ENCODE data around the gene KRTAP1-3. TPM values are rescaled to one million over a fixed set of nuclear protein-coding genes. Genes with fewer than 3 reads are reported as not detected.

The KRTAP1-3 gene
- total and polyA plus RNA-seq, 8 donors, result not detected

DNA sequence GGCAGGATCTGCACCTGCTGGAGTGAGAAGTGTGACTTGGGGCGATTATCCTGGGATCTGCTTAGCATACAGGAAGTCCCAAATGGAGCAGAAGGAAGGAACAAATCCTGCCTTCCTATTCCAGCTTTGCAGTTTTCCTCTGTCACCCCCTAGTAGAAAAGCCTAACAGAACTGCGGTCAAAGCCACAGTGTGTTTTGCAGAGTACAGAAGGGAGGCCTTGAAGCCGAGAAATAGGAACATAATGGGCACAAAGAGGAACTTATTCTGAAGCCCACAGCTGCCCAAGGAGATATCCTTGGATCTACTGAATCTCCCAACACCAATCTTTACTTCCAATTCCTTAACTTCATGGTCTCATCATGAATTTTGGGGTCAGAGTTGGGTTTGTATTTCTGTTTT lies 16.1 kb downstream of the KRTAP1-3 start:
- intact Hi-C loops (cut with DNase I), result no loop called here
- H3K4me3 ChIP-seq, result no peak overlapping the region
- TF ChIP-seq, protein P1, sequence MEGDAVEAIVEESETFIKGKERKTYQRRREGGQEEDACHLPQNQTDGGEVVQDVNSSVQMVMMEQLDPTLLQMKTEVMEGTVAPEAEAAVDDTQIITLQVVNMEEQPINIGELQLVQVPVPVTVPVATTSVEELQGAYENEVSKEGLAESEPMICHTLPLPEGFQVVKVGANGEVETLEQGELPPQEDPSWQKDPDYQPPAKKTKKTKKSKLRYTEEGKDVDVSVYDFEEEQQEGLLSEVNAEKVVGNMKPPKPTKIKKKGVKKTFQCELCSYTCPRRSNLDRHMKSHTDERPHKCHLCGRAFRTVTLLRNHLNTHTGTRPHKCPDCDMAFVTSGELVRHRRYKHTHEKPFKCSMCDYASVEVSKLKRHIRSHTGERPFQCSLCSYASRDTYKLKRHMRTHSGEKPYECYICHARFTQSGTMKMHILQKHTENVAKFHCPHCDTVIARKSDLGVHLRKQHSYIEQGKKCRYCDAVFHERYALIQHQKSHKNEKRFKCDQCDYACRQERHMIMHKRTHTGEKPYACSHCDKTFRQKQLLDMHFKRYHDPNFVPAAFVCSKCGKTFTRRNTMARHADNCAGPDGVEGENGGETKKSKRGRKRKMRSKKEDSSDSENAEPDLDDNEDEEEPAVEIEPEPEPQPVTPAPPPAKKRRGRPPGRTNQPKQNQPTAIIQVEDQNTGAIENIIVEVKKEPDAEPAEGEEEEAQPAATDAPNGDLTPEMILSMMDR (IDR thresholded peaks at IDR 0.05), result no peak
- H3K36me3 ChIP-seq, result no peaks in the 10 kb centered on the region
- DNase-seq (no peak), ATAC-seq (no peak)
- H3K4me1 ChIP-seq, result no peaks in the 10 kb centered on the region
- H3K9me3 ChIP-seq, result no peaks in the 10 kb centered on the region
- no peaks in the 10 kb centered on the region for H3K27me3 ChIP-seq
- no peak overlapping the region for H3K27ac ChIP-seq

DNA sequence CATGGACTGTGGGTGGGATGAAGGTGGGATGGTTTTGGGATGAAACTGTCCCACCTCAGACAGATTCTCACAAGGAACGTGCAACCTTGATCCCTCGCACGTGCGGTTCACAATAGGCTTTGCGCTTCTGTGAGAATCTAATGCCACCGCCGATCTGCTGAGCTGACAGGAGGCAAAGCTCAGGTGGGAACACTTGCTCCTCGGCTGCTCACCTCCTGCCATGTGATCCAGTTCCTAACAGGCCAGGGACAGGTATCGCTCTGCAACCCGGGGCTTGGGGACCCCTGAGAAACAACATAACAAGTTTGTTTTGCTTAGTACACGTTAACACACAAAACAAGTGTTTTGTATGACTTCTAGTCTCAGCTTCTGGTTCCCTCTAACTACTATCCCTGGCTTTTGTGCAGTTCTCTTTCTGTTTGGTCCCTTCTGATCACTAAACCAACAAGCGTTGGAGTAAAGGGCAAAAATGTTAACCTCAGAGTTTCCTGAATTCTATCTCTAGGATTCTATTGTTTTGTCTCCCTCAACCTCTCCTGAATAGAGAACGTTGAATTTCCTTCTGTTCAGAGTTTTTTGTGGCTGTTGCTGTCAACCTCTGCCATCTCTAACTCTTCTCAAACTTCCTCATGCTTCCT lies 18.0 kb downstream of the KRTAP1-3 start:
- H3K27me3 ChIP-seq, result no peaks in the 10 kb centered on the region
- DNase-seq, result no peak
- H3K4me1 ChIP-seq, result no peaks in the 10 kb centered on the region
- H3K9me3 ChIP-seq, result no peaks in the 10 kb centered on the region
- TF ChIP-seq, protein P1 (IDR thresholded peaks at IDR 0.05), result no peak
- no peak overlapping the region for H3K27ac ChIP-seq
- ATAC-seq, result no peak
- intact Hi-C loops (cut with DNase I), result no loop called here
- no peaks in the 10 kb centered on the region for H3K36me3 ChIP-seq
- no peak overlapping the region for H3K4me3 ChIP-seq

DNA sequence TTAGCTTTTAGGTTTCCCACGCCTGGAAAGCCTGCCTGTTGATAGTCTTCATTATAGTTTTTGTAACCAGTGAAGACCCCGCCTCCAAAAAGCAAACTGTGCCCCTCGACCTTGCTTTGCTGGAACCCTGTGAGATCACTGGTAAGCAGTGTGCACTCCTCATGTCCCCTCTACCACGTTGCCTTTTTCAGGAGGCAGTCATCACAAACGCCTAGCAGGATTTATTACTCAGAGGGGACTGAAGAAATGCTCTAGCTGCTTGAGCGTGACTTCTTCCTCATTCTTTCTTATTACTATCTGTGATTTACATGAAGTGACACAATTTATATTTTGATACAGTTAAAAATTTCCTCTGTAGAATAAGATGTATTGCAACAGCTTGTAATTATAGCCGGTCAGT lies 19.2 kb downstream of the KRTAP1-3 start:
- TF ChIP-seq, protein P1 (IDR thresholded peaks at IDR 0.05), result no peak
- intact Hi-C loops (cut with DNase I), result no loop called here
- Histone ChIP-seq H3K9me3 (no peaks in the 10 kb centered on the region), H3K27me3 (no peaks in the 10 kb centered on the region), H3K27ac (no peak overlapping the region), H3K4me1 (no peaks in the 10 kb centered on the region), H3K36me3 (no peaks in the 10 kb centered on the region), H3K4me3 (no peak overlapping the region)
- ATAC-seq, result no peak
- no peak for DNase-seq

DNA sequence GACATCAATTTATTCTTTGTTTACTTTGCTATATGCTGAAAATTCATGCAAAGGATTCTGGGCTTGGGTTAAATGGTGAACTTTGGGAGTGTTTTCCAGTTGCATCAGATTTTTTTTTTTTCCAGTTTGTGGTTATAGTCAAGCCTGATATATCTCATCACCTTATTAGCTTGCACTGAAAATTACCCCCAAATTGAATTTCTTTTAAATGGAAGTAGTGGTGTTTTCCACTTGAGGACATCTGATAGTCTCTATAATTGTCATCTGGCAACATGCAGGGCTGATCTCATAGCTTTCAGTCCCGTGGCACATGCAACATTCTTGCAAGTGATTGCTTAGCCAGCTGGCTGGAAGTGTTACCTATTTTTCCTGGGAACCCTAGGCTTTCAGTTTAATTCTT lies 21.1 kb downstream of the KRTAP1-3 start:
- TF ChIP-seq, protein P1 (IDR thresholded peaks at IDR 0.05), result no peak
- intact Hi-C loops (cut with DNase I), result no loop called here

DNA sequence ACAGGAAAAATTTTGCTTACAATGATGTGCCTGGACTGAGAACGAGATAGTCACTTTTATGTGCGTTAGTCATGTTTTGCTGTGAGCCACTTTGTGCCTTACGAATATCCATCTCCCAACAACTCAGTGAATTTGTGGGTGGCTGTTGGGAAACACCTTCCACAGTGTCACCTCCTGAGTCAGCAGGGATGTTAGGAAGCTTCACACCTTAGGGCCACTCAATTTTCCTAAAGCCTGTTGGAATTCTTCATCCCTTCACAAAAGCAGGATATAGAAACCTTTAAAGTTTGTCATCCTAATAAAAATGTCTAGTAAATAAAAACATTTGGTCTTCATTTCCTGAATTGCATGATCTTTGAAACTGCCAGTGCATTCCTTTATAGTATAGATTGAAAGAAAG lies 21.5 kb downstream of the KRTAP1-3 start:
- TF ChIP-seq, protein P1 (IDR thresholded peaks at IDR 0.05), result no peak
- Histone ChIP-seq H3K27ac (no peak overlapping the region), H3K36me3 (no peaks in the 10 kb centered on the region), H3K27me3 (no peaks in the 10 kb centered on the region), H3K4me1 (no peaks in the 10 kb centered on the region), H3K4me3 (no peak overlapping the region), H3K9me3 (no peaks in the 10 kb centered on the region)
- DNase-seq (no peak), ATAC-seq (no peak)
- intact Hi-C loops (cut with DNase I), result no loop called here

More for the DNA sequence above, 21.1 kb downstream of the KRTAP1-3 start:
- no peaks in the 10 kb centered on the region for H3K9me3 ChIP-seq
- no peak overlapping the region for H3K4me3 ChIP-seq
- no peaks in the 10 kb centered on the region for H3K27me3 ChIP-seq
- ATAC-seq (no peak), DNase-seq (no peak)
- H3K4me1 ChIP-seq, result no peaks in the 10 kb centered on the region
- H3K36me3 ChIP-seq, result no peaks in the 10 kb centered on the region
- H3K27ac ChIP-seq, result no peak overlapping the region

Data from left lung (tissue), 10 donors.